Prostate gland (tissue), 2 donors: ENCODE measurements around the gene DCAF7.
A peak's percentile ranks its signal among the peaks of the same experiment; 100 is the strongest.

Source experiments
- POLR2AphosphoS5 ChIP-seq: sonication (generic); formaldehyde crosslinking; IDR thresholded peaks from one replicate; pipeline ENCODE4 v1.6.1; 2017; ENCODE audit warnings: antibody characterized with exemption
- TF ChIP-seq, protein P1 (sequence below), 4 experiments: fragments of 200-600 bp in 2 of 4; fragments of 450-650 bp in 2 of 4; sonication (generic) in 2 of 4; IDR thresholded peaks; 1 replicate in 3 of 4; 2 replicates in 1 of 4; pipeline ENCODE4 v1.5.1; 2016 to 2019; ENCODE audit warnings: antibody characterized with exemption in 4 of 4, mild to moderate bottlenecking in 2 of 4, moderate library complexity in 2 of 4

DNA sequence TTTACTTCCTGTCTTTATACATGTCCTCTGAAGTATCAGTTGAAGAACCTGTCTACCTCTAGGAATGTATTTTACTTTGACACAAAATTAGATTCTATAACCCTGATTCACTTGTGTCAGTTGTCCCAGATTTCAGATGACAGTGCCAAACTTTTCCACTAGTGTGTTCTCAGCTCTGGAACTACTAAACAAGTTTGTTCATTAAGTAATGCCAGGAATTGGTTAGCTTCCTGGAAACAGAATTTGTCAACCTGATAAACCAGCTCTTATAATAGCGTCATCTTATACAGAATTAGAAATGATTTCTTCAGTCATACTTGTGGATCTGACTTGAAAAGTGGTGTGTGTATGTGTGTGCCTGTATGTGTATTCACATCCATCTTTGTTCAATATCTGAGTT lies 79.3 kb downstream of the DCAF7 start:
- TF ChIP-seq, protein P1, sequence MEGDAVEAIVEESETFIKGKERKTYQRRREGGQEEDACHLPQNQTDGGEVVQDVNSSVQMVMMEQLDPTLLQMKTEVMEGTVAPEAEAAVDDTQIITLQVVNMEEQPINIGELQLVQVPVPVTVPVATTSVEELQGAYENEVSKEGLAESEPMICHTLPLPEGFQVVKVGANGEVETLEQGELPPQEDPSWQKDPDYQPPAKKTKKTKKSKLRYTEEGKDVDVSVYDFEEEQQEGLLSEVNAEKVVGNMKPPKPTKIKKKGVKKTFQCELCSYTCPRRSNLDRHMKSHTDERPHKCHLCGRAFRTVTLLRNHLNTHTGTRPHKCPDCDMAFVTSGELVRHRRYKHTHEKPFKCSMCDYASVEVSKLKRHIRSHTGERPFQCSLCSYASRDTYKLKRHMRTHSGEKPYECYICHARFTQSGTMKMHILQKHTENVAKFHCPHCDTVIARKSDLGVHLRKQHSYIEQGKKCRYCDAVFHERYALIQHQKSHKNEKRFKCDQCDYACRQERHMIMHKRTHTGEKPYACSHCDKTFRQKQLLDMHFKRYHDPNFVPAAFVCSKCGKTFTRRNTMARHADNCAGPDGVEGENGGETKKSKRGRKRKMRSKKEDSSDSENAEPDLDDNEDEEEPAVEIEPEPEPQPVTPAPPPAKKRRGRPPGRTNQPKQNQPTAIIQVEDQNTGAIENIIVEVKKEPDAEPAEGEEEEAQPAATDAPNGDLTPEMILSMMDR (IDR thresholded peaks at IDR 0.05) = peak in 1 of 4 experiments; percentile 6
- TF ChIP-seq POLR2AphosphoS5 = peak; percentile 76
